Adrenal gland (tissue), 5 donors: ENCODE data around the gene GAMT.
"Not testable (repeated sequence)": the region's sequence is repeated elsewhere in the genome, so short reads cannot be mapped to it uniquely, and the experiment has no call there.

Experiments used
- CTCF ChIP-seq, 6 experiments: fragments of 450-650 bp in 4 of 6; fragments of 200-600 bp in 2 of 6; sonication (generic) in 1 of 6; IDR thresholded peaks; 1 replicate in 5 of 6; 2 replicates in 1 of 6; pipeline versions ENCODE4 v1.5.1 to v1.8.0; 2016 to 2021; ENCODE audit warnings: antibody characterized with exemption in 6 of 6, mild to moderate bottlenecking in 2 of 6, moderate library complexity in 1 of 6
- POLR2A ChIP-seq, 2 donors: fragments of 450-650 bp; IDR thresholded peaks; one replicate each; pipeline ENCODE4 v1.6.1; 2017; ENCODE audit warnings: antibody characterized with exemption in 2 of 2, mild to moderate bottlenecking in 2 of 2, moderate library complexity in 1 of 2
- donor health status: DM: no; HTN: no; CAD: no.

DNA sequence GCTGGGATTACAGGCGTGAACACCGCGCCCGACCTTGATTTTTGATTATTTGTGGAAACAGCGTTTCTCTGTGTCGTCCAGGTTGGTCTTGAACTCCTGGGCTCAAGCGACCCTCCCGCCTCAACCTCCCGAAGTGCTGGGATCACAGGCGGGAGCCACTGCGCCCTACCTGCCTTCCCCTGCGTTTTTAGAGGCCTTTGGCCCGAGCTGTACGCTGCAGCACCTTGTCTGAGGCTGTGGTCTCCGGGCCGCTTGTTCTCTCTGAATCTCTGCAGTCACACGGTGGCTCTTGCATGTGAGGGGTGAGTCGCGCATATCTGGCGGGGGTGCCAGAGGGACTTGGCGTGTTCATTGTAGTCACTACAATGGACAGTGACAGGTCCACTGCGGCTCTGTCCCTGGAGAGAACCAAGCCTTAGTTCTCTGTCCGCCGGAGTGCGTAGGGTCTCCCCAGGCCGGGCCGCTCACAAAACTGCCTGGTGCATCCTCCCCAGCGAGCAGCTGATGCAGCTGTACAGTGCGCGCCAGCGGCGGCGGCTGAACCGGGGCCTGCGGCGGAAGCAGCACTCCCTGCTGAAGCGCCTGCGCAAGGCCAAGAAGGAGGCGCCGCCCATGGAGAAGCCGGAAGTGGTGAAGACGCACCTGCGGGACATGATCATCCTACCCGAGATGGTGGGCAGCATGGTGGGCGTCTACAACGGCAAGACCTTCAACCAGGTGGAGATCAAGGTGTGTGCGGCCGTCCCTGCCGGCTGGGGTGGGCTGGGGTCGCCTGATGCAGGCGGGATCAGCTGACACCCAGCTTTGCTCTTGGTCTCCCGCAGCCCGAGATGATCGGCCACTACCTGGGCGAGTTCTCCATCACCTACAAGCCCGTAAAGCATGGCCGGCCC lies 38.4 kb upstream of the GAMT start:
- TF ChIP-seq CTCF, POLR2A (IDR thresholded peaks at IDR 0.05): not testable (repeated sequence)
